Stomach smooth muscle (tissue), 2 donors: Measurements from ENCODE around the gene SDK2.

Experiments
- H3K27ac ChIP-seq: one replicate; pipeline ENCODE4 v1.7.0; 2013; ENCODE audit warnings: mild to moderate bottlenecking, low read length, inconsistent platforms
- H3K27me3 ChIP-seq, 2 donors: one replicate each; pipeline ENCODE4 v1.7.0; 2013; ENCODE audit warnings: low read length in 2 of 2; ENCODE audit not compliant: insufficient read depth in 2 of 2, control insufficient read depth in 1 of 2
- H3K36me3 ChIP-seq, 2 donors: one replicate each; pipeline ENCODE4 v1.7.0; 2013; ENCODE audit warnings: low read length in 2 of 2; ENCODE audit not compliant: control insufficient read depth in 2 of 2, insufficient read depth in 2 of 2
- H3K4me1 ChIP-seq: one replicate; pipeline ENCODE4 v1.7.0; 2013; ENCODE audit warnings: low read length; ENCODE audit not compliant: control insufficient read depth, insufficient read depth
- H3K4me3 ChIP-seq, 2 donors: one replicate each; pipeline ENCODE4 v1.7.0; 2013; ENCODE audit warnings: low read length in 2 of 2
- H3K9ac ChIP-seq, 2 donors: one replicate each; pipeline ENCODE4 v1.7.0; 2013; ENCODE audit warnings: low read length in 2 of 2, mild to moderate bottlenecking in 1 of 2
- H3K9me3 ChIP-seq, 2 donors: one replicate each; pipeline ENCODE4 v1.7.0; 2013; ENCODE audit warnings: low read length in 2 of 2; ENCODE audit not compliant: control insufficient read depth in 2 of 2
- donor health status: healthy.
- donor health status: Pancreatic carcinoma.

The SDK2 gene

GRCh38 chr17:73611630-73612029 is 32.6 kb downstream of the SDK2 start:
- Histone ChIP-seq H3K9ac (no peak overlapping the region), H3K27me3 (peaks cover 2 to 4% of the 10 kb centered on the region in 2 donors), H3K4me3 (no peak overlapping the region), H3K36me3 (no peaks in the 10 kb centered on the region), H3K9me3 (no peaks in the 10 kb centered on the region), H3K27ac (no peak overlapping the region), H3K4me1 (no peaks in the 10 kb centered on the region)

GRCh38 chr17:73610331-73610911 is 33.8 kb downstream of the SDK2 start:
- Histone ChIP-seq H3K36me3 (no peaks in the 10 kb centered on the region), H3K27ac (no peak overlapping the region), H3K4me1 (no peaks in the 10 kb centered on the region), H3K9me3 (no peaks in the 10 kb centered on the region), H3K9ac (no peak overlapping the region), H3K27me3 (peaks cover 2 to 4% of the 10 kb centered on the region in 2 donors), H3K4me3 (no peak overlapping the region)

- Histone ChIP-seq H3K4me1 (no peaks in the 10 kb centered on the region), H3K36me3 (no peaks in the 10 kb centered on the region), H3K4me3 (no peak overlapping the region), H3K27ac (no peak overlapping the region), H3K9me3 (no peaks in the 10 kb centered on the region), H3K9ac (no peak overlapping the region), H3K27me3 (peaks cover 2 to 4% of the 10 kb centered on the region in 2 donors)
Measured at GRCh38 chr17:73609758-73610157, 34.5 kb downstream of the SDK2 start.

- peaks cover 4% of the 10 kb centered on the region in 2 donors for H3K27me3 ChIP-seq
- H3K4me3 ChIP-seq: no peak overlapping the region
- no peak overlapping the region for H3K27ac ChIP-seq
- H3K4me1 ChIP-seq: no peaks in the 10 kb centered on the region
- H3K9ac ChIP-seq: no peak overlapping the region
- no peaks in the 10 kb centered on the region for H3K9me3 ChIP-seq
- H3K36me3 ChIP-seq: no peaks in the 10 kb centered on the region
Measured at GRCh38 chr17:73609060-73609459, 35.2 kb downstream of the SDK2 start.

- Histone ChIP-seq H3K9me3 (no peaks in the 10 kb centered on the region), H3K27ac (no peak overlapping the region), H3K4me3 (no peak overlapping the region), H3K36me3 (no peaks in the 10 kb centered on the region), H3K4me1 (peaks cover 3% of the 10 kb centered on the region), H3K27me3 (peaks cover 0 to 2% of the 10 kb centered on the region in 2 donors), H3K9ac (no peak overlapping the region)
Measured at GRCh38 chr17:73605444-73605843, 38.8 kb downstream of the SDK2 start.

- Histone ChIP-seq H3K9ac (no peak overlapping the region), H3K27me3 (peaks cover 0 to 2% of the 10 kb centered on the region in 2 donors), H3K4me3 (no peak overlapping the region), H3K27ac (no peak overlapping the region), H3K4me1 (peaks cover 4% of the 10 kb centered on the region), H3K9me3 (no peaks in the 10 kb centered on the region), H3K36me3 (no peaks in the 10 kb centered on the region)
Measured at GRCh38 chr17:73604476-73604875, 39.8 kb downstream of the SDK2 start.

GRCh38 chr17:73603971-73604370 is 40.3 kb downstream of the SDK2 start:
- no peak overlapping the region for H3K4me3 ChIP-seq
- H3K27me3 ChIP-seq: peaks cover 0 to 2% of the 10 kb centered on the region in 2 donors

GRCh38 chr17:73600103-73600871 is 44.0 kb downstream of the SDK2 start:
- no peak overlapping the region for H3K9ac ChIP-seq
- H3K4me3 ChIP-seq: no peak overlapping the region
- H3K27ac ChIP-seq: no peak overlapping the region
- H3K9me3 ChIP-seq: no peaks in the 10 kb centered on the region
- H3K4me1 ChIP-seq: peaks cover 4% of the 10 kb centered on the region
- H3K36me3 ChIP-seq: no peaks in the 10 kb centered on the region
- peaks cover 0 to 2% of the 10 kb centered on the region in 2 donors for H3K27me3 ChIP-seq

More at GRCh38 chr17:73603971-73604370, 40.3 kb downstream of the SDK2 start:
- H3K9me3 ChIP-seq: no peaks in the 10 kb centered on the region
- peaks cover 4% of the 10 kb centered on the region for H3K4me1 ChIP-seq
- H3K9ac ChIP-seq: no peak overlapping the region
- no peaks in the 10 kb centered on the region for H3K36me3 ChIP-seq
- H3K27ac ChIP-seq: no peak overlapping the region

- Histone ChIP-seq H3K4me3 (no peak overlapping the region), H3K9me3 (no peaks in the 10 kb centered on the region)
Measured at GRCh38 chr17:73599599-73599998, 44.6 kb downstream of the SDK2 start.

GRCh38 chr17:73598212-73598611 is 46.0 kb downstream of the SDK2 start:
- no peak overlapping the region for H3K4me3 ChIP-seq
- no peak overlapping the region for H3K27ac ChIP-seq
- H3K27me3 ChIP-seq: no peaks in the 10 kb centered on the region
- H3K4me1 ChIP-seq: peaks cover 8% of the 10 kb centered on the region
- H3K36me3 ChIP-seq: no peaks in the 10 kb centered on the region
- no peaks in the 10 kb centered on the region for H3K9me3 ChIP-seq
- no peak overlapping the region for H3K9ac ChIP-seq

More at GRCh38 chr17:73599599-73599998, 44.6 kb downstream of the SDK2 start:
- Histone ChIP-seq H3K27me3 (peaks cover 0 to 2% of the 10 kb centered on the region in 2 donors), H3K9ac (no peak overlapping the region), H3K27ac (no peak overlapping the region), H3K36me3 (no peaks in the 10 kb centered on the region), H3K4me1 (peaks cover 8% of the 10 kb centered on the region)

- no peak overlapping the region for H3K9ac ChIP-seq
- peaks cover 8% of the 10 kb centered on the region for H3K4me1 ChIP-seq
- H3K36me3 ChIP-seq: no peaks in the 10 kb centered on the region
- peaks cover 0 to 3% of the 10 kb centered on the region in 2 donors for H3K27me3 ChIP-seq
- no peak overlapping the region for H3K4me3 ChIP-seq
- H3K27ac ChIP-seq: no peak overlapping the region
- no peaks in the 10 kb centered on the region for H3K9me3 ChIP-seq
Measured at GRCh38 chr17:73595931-73596330, 48.3 kb downstream of the SDK2 start.
